Transverse colon (tissue), 4 donors: Measurements from ENCODE around the gene KCNH6. TPM values are rescaled to one million over a fixed set of nuclear protein-coding genes. Genes with fewer than 3 reads are reported as not detected.

Experiments
- DNase-seq: peaks from one replicate; pipeline ENCODE4 v3.0.0-alpha.2; 2019
- H3K27ac ChIP-seq, 4 donors: fragments of 200-600 bp; sonication (generic); 2 replicates each; pipeline ENCODE4 v1.5.1; 2016 to 2018; ENCODE audit warnings: inconsistent platforms in 4 of 4
- H3K27me3 ChIP-seq: fragments of 200-600 bp; sonication (generic); 2 replicates; pipeline ENCODE4 v1.5.1; 2017; ENCODE audit warnings: inconsistent platforms
- H3K36me3 ChIP-seq, 4 donors: fragments of 200-600 bp; sonication (generic); 2 replicates each; pipeline ENCODE4 v1.5.1; 2017 to 2019; ENCODE audit warnings: inconsistent platforms in 4 of 4
- H3K4me1 ChIP-seq, 4 donors: fragments of 200-600 bp; sonication (generic); 2 replicates each; pipeline ENCODE4 v1.5.1; 2017 to 2020; ENCODE audit warnings: inconsistent platforms in 4 of 4
- H3K4me3 ChIP-seq, 4 donors: fragments of 200-600 bp; sonication (generic); 1 replicate in 1 of 4; 2 replicates in 3 of 4; pipeline versions ENCODE4 v1.5.1 to v1.6.1; 2017 to 2019; ENCODE audit warnings: inconsistent platforms in 4 of 4
- H3K9me3 ChIP-seq, 2 donors: fragments of 200-600 bp; sonication (generic); 2 replicates each; pipeline ENCODE4 v1.5.1; 2017 to 2019; ENCODE audit warnings: inconsistent platforms in 2 of 2
- EP300 ChIP-seq: sonication (generic); formaldehyde crosslinking; IDR thresholded peaks from one replicate; pipeline ENCODE4 v1.6.1; 2017; ENCODE audit warnings: antibody characterized with exemption, low read depth
- POLR2A ChIP-seq: fragments of 450-650 bp; IDR thresholded peaks from one replicate; pipeline ENCODE4 v1.6.1; 2016; ENCODE audit warnings: antibody characterized with exemption, mild to moderate bottlenecking, moderate library complexity
- POLR2AphosphoS5 ChIP-seq, 3 donors: sonication (generic); formaldehyde crosslinking; IDR thresholded peaks; one replicate each; pipeline ENCODE4 v1.6.1; 2016; ENCODE audit warnings: antibody characterized with exemption in 3 of 3
- WGBS, 2 donors: methylation state at CpG; one replicate each; pipeline ENCODE4 v1.1.5; 2018; ENCODE audit warnings: low coverage in 1 of 2; 5-methylcytosine and 5-hydroxymethylcytosine counted together
- in situ Hi-C, 4 donors: fragments of 200-750 bp; cut with MboI; loops; one replicate each; pipeline versions ENCODE4 v1.15.0 to v1.15.1; 2017; ENCODE audit warnings: low sequenced_read_pairs in 3 of 4, low pct_ligation_motif_present in 1 of 4, low pct_unique_long_range_greater_than_20kb in 1 of 4
- intact Hi-C: fragments of 100-400 bp; cut with DNase I; formaldehyde crosslinking; loops from one replicate; pipeline ENCODE4 v1.15.1; 2023; ENCODE audit warnings: low total_unique reads
- total RNA-seq, 4 donors: library from RNA; depleted of rRNA; stranded (reverse); fragments of >200 nt; gene quantifications; one replicate each; pipeline ENCODE4 v1.1.0, GENCODE V29; 2016
- TF ChIP-seq, protein P1 (sequence below), 5 experiments: fragments of 200-600 bp in 3 of 5; fragments of 450-650 bp in 2 of 5; sonication (generic) in 3 of 5; IDR thresholded peaks; 1 replicate in 2 of 5; 2 replicates in 3 of 5; pipeline ENCODE4 v1.5.1; 2016 to 2017; ENCODE audit warnings: antibody characterized with exemption in 5 of 5, inconsistent platforms in 3 of 5, mild to moderate bottlenecking in 2 of 5, moderate library complexity in 1 of 5

KCNH6 gene
- total RNA-seq, 4 donors from 2014 or later: 0.48 to 0.96 TPM; not detected in 2

DNA sequence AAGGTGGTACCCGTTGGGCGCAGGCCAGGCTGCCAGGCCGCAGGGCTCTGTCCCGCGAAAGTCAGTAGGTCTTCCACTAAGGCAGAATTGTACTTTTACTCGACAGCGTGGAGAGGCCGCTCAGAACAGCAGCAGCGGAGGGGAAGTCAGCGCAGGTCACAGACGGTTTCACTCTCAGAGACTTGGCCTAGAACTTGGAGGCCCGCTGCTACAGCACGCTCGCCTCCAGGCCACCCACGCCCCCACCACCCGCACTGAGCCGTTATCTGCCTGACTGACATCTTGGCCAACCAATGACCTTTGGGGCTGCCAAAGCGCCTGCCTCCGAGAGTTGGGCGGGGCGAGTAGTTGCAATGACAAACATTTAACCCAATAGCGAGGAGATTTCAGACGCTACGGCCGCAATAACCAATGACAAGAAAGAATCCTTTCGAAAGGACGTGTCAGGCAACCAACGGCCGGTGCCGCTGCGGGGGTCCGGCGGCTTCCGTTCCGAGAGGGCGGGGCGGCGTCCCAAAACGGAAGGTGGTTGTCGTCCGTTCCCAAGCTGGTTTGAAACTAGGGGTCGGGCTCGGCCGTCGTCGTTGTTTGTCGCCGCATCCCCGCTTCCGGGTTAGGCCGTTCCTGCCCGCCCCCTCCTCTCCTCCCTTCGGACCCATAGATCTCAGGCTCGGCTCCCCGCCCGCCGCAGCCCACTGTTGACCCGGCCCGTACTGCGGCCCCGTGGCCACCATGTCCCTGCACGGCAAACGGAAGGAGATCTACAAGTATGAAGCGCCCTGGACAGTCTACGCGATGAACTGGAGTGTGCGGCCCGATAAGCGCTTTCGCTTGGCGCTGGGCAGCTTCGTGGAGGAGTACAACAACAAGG is 27.0 kb downstream of the KCNH6 start, which contains the start of gene DCAF7:
Gene DCAF7, plus strand, starts transcription at position 532 of the 871 bp plus-strand sequence. Its CDS starts 201 bp downstream, at position 733.
- peak; percentile 99 for DNase-seq
- intact Hi-C loops (no loop called here), in situ Hi-C loops (loop anchor here in 1 of 4 donors (10.0 kb wide), 1 partner anchor 65 kb away; no protein-coding TSS in a partner anchor)
- H3K4me3 ChIP-seq: peak within 1 kb of the TSS; percentile 75 to 99 (median 85)
- no peaks in the 10 kb centered on the region for H3K9me3 ChIP-seq
- peaks cover 15 to 42% (median 22%) of the 10 kb centered on the region in 4 donors for H3K4me1 ChIP-seq
- H3K27ac ChIP-seq: peak within 1 kb of the TSS; percentile 95 to 97 (median 96)
- 0% methylated on average over 72 of the region's 72 CpGs; no CpG with 5 or more reads in 1 of the 2 donors for WGBS, 2 donors
- no peaks in the 10 kb centered on the region for H3K27me3 ChIP-seq
- peak; percentile 81 for TF ChIP-seq POLR2A
- TF ChIP-seq, protein P1, sequence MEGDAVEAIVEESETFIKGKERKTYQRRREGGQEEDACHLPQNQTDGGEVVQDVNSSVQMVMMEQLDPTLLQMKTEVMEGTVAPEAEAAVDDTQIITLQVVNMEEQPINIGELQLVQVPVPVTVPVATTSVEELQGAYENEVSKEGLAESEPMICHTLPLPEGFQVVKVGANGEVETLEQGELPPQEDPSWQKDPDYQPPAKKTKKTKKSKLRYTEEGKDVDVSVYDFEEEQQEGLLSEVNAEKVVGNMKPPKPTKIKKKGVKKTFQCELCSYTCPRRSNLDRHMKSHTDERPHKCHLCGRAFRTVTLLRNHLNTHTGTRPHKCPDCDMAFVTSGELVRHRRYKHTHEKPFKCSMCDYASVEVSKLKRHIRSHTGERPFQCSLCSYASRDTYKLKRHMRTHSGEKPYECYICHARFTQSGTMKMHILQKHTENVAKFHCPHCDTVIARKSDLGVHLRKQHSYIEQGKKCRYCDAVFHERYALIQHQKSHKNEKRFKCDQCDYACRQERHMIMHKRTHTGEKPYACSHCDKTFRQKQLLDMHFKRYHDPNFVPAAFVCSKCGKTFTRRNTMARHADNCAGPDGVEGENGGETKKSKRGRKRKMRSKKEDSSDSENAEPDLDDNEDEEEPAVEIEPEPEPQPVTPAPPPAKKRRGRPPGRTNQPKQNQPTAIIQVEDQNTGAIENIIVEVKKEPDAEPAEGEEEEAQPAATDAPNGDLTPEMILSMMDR (IDR thresholded peaks at IDR 0.05): no peak
- no peak for TF ChIP-seq EP300
- TF ChIP-seq POLR2AphosphoS5 (IDR thresholded peaks at IDR 0.05): peak; percentile 81 to 86 (median 85)
- H3K36me3 ChIP-seq: no peaks in the 10 kb centered on the region

DNA sequence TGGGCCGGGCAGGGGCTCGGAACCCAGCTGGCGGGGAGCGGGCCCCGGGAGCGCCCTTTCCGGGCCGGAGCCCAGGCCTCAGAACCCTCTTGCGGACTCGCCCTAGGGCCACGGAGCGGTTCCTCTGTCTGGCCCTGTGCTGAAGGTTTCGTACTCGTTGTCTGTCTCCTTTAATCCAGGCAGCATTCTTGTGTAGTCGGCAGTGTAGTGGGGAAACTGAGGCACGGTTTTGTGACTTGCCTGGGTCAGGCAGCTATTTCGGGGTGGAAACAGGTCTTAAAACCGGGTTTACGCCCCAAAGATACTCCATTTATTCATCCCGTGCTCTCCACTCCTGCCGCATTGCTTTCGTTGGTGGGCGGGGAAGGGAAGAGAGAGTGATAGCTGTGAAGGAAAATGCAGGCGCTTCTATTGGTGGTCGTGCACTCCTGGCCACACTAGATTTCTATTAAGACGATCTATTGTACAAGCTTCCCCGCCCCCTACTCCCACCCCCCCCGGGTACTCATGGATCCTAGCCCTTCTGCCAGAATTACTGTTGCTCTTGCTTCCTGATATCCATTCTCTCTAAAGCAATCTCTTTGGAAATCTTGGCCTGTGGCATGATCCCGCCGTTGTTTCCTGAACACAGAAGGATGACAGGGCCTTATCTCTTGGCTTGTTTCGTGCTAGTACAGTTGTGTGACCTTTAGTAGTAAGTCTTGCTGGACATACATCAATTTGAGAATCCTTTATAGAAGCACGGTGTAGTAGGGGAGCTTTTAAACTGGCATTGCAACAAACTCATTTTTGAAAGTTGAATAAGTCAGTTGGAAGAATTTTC is 27.9 kb downstream of the KCNH6 start:
- H3K4me1 ChIP-seq: peaks cover 15 to 42% (median 22%) of the 10 kb centered on the region in 4 donors
- TF ChIP-seq, protein P1 (IDR thresholded peaks at IDR 0.05): no peak
- no peak for TF ChIP-seq EP300
- TF ChIP-seq POLR2A: no peak
- no peak for TF ChIP-seq POLR2AphosphoS5 (IDR thresholded peaks at IDR 0.05)

GRCh38 chr17:63552211-63552610 is 29.1 kb downstream of the KCNH6 start:
- DNase-seq: no peak
- Histone ChIP-seq H3K36me3 (no peaks in the 10 kb centered on the region), H3K4me1 (peaks cover 15 to 42% (median 22%) of the 10 kb centered on the region in 4 donors), H3K27ac (peak overlapping the region in 3 of 4 donors; percentile 95 to 96 (median 95)), H3K9me3 (no peaks in the 10 kb centered on the region), H3K4me3 (peak overlapping the region in 3 of 4 donors; percentile 75 to 99 (median 94)), H3K27me3 (no peaks in the 10 kb centered on the region)
- no peak for TF ChIP-seq POLR2AphosphoS5 (IDR thresholded peaks at IDR 0.05)
- TF ChIP-seq EP300: no peak
- TF ChIP-seq POLR2A: no peak
- TF ChIP-seq, protein P1 (IDR thresholded peaks at IDR 0.05): no peak
- in situ Hi-C loops: loop anchor here in 1 of 4 donors (10.0 kb wide), 1 partner anchor 63 kb away; no protein-coding TSS in a partner anchor
- intact Hi-C loops: no loop called here
- WGBS, 2 donors: 30 to 35% methylated on average over 6 of the region's 6 CpGs

More for the DNA sequence above, 27.9 kb downstream of the KCNH6 start:
- WGBS, 2 donors: 0 to 1% methylated on average over 1 to 32 of the region's 32 CpGs
- no peaks in the 10 kb centered on the region for H3K27me3 ChIP-seq
- no peaks in the 10 kb centered on the region for H3K36me3 ChIP-seq
- intact Hi-C loops (no loop called here), in situ Hi-C loops (loop anchor here in 1 of 4 donors (10.0 kb wide), 1 partner anchor 64 kb away; no protein-coding TSS in a partner anchor)
- H3K4me3 ChIP-seq: peak overlapping the region; percentile 75 to 99 (median 85)
- peak overlapping the region; percentile 95 to 97 (median 96) for H3K27ac ChIP-seq
- peak; percentile 23 for DNase-seq
- H3K9me3 ChIP-seq: no peaks in the 10 kb centered on the region
